ENCODE results near the gene CASKIN1.
"Not testable (repeated sequence)": the region's sequence is repeated elsewhere in the genome, so short reads cannot be mapped to it uniquely, and the experiment has no call there.

CASKIN1 gene

GRCh38 chr16:2196162-2196980 is at the start of gene CASKIN1:
CASKIN1 (minus strand) TSS chr16:2196605; CDS start chr16:2196432, 173 bp downstream.
- Histone ChIP-seq H3K4me1 (ENCODE audit: insufficient read depth, insufficient read length) (peaks cover 22% of the 10 kb centered on the region), H3K36me3 (ENCODE audit: insufficient read depth, insufficient read length, low read length) (no peaks in the 10 kb centered on the region), H3K9ac (ENCODE audit: insufficient read length, low read depth) (peak within 1 kb of the TSS; percentile 69), H3K9me3 (ENCODE audit: insufficient read depth, low read length) (0 out of 2 replicates have a peak, but pooled peaks cover 5% of the 10 kb centered on the region), H3K4me3 (ENCODE audit: insufficient read length, low read depth) (peak within 1 kb of the TSS; percentile 38), H3K27me3 (ENCODE audit: insufficient read depth, insufficient read length) (peaks cover 46% of the 10 kb centered on the region)
- DNase-seq (ENCODE audit: low read depth, low spot score): no peak
- TF ChIP-seq SUZ12 (IDR thresholded peaks at IDR 0.05; ENCODE audit: extremely low read depth, insufficient read depth, insufficient read length) (peak; percentile 20), ZNF274 (IDR thresholded peaks at IDR 0.05; ENCODE audit: low read depth, low read length) (no peak), YY1 (IDR thresholded peaks at IDR 0.05; ENCODE audit: insufficient read depth, insufficient read length) (no peak)

GRCh38 chr16:2244926-2245795 is 48.8 kb upstream of the CASKIN1 start:
- peaks cover 73% of the 10 kb centered on the region for H3K36me3 ChIP-seq (ENCODE audit: insufficient read depth, insufficient read length, low read length)
- H3K9ac ChIP-seq (ENCODE audit: insufficient read length, low read depth): no peak overlapping the region
- no peak overlapping the region for H3K4me3 ChIP-seq (ENCODE audit: insufficient read length, low read depth)

GRCh38 chr16:2244301-2244700 is 47.9 kb upstream of the CASKIN1 start:
- Histone ChIP-seq H3K4me1 (ENCODE audit: insufficient read depth, insufficient read length) (peaks cover 3% of the 10 kb centered on the region), H3K36me3 (ENCODE audit: insufficient read depth, insufficient read length, low read length) (peaks cover 78% of the 10 kb centered on the region), H3K9me3 (ENCODE audit: insufficient read depth, low read length) (no peaks in the 10 kb centered on the region), H3K9ac (ENCODE audit: insufficient read length, low read depth) (no peak overlapping the region), H3K4me3 (ENCODE audit: insufficient read length, low read depth) (no peak overlapping the region), H3K27me3 (ENCODE audit: insufficient read depth, insufficient read length) (no peaks in the 10 kb centered on the region)
- TF ChIP-seq YY1 (IDR thresholded peaks at IDR 0.05; ENCODE audit: insufficient read depth, insufficient read length): no peak
- TF ChIP-seq SUZ12 (IDR thresholded peaks at IDR 0.05; ENCODE audit: extremely low read depth, insufficient read depth, insufficient read length): no peak
- no peak for TF ChIP-seq ZNF274 (IDR thresholded peaks at IDR 0.05; ENCODE audit: low read depth, low read length)
- no peak for DNase-seq (ENCODE audit: low read depth, low spot score)

More at GRCh38 chr16:2244926-2245795, 48.8 kb upstream of the CASKIN1 start:
- Histone ChIP-seq H3K9me3 (ENCODE audit: insufficient read depth, low read length) (no peaks in the 10 kb centered on the region), H3K4me1 (ENCODE audit: insufficient read depth, insufficient read length) (peaks cover 3% of the 10 kb centered on the region), H3K27me3 (ENCODE audit: insufficient read depth, insufficient read length) (no peaks in the 10 kb centered on the region)
- TF ChIP-seq SUZ12 (IDR thresholded peaks at IDR 0.05; ENCODE audit: extremely low read depth, insufficient read depth, insufficient read length) (no peak), YY1 (IDR thresholded peaks at IDR 0.05; ENCODE audit: insufficient read depth, insufficient read length) (no peak), ZNF274 (IDR thresholded peaks at IDR 0.05; ENCODE audit: low read depth, low read length) (no peak)
- DNase-seq (ENCODE audit: low read depth, low spot score): no peak

GRCh38 chr16:2243781-2244180 is 47.4 kb upstream of the CASKIN1 start:
- Histone ChIP-seq H3K27me3 (ENCODE audit: insufficient read depth, insufficient read length) (no peaks in the 10 kb centered on the region), H3K4me3 (ENCODE audit: insufficient read length, low read depth) (no peak overlapping the region), H3K9me3 (ENCODE audit: insufficient read depth, low read length) (no peaks in the 10 kb centered on the region), H3K9ac (ENCODE audit: insufficient read length, low read depth) (no peak overlapping the region), H3K36me3 (ENCODE audit: insufficient read depth, insufficient read length, low read length) (peaks cover 78% of the 10 kb centered on the region), H3K4me1 (ENCODE audit: insufficient read depth, insufficient read length) (peaks cover 3% of the 10 kb centered on the region)
- TF ChIP-seq ZNF274 (IDR thresholded peaks at IDR 0.05; ENCODE audit: low read depth, low read length) (no peak), SUZ12 (IDR thresholded peaks at IDR 0.05; ENCODE audit: extremely low read depth, insufficient read depth, insufficient read length) (no peak), YY1 (IDR thresholded peaks at IDR 0.05; ENCODE audit: insufficient read depth, insufficient read length) (no peak)
- no peak for DNase-seq (ENCODE audit: low read depth, low spot score)

- no peak for TF ChIP-seq SUZ12 (IDR thresholded peaks at IDR 0.05; ENCODE audit: extremely low read depth, insufficient read depth, insufficient read length)
- no peak for TF ChIP-seq ZNF274 (IDR thresholded peaks at IDR 0.05; ENCODE audit: low read depth, low read length)
- no peak for TF ChIP-seq YY1 (IDR thresholded peaks at IDR 0.05; ENCODE audit: insufficient read depth, insufficient read length)
- Histone ChIP-seq H3K27me3 (ENCODE audit: insufficient read depth, insufficient read length) (no peaks in the 10 kb centered on the region), H3K9ac (ENCODE audit: insufficient read length, low read depth) (no peak overlapping the region), H3K4me3 (ENCODE audit: insufficient read length, low read depth) (no peak overlapping the region), H3K36me3 (ENCODE audit: insufficient read depth, insufficient read length, low read length) (peaks cover 77% of the 10 kb centered on the region), H3K4me1 (ENCODE audit: insufficient read depth, insufficient read length) (peaks cover 8% of the 10 kb centered on the region), H3K9me3 (ENCODE audit: insufficient read depth, low read length) (no peaks in the 10 kb centered on the region)
- no peak for DNase-seq (ENCODE audit: low read depth, low spot score)
These were observed 46.7 kb upstream of the CASKIN1 start for GRCh38 chr16:2243031-2243528.

- Histone ChIP-seq H3K4me3 (ENCODE audit: insufficient read length, low read depth) (no peak overlapping the region), H3K36me3 (ENCODE audit: insufficient read depth, insufficient read length, low read length) (peaks cover 76% of the 10 kb centered on the region), H3K27me3 (ENCODE audit: insufficient read depth, insufficient read length) (no peaks in the 10 kb centered on the region), H3K9ac (ENCODE audit: insufficient read length, low read depth) (no peak overlapping the region), H3K9me3 (ENCODE audit: insufficient read depth, low read length) (no peaks in the 10 kb centered on the region), H3K4me1 (ENCODE audit: insufficient read depth, insufficient read length) (peaks cover 8% of the 10 kb centered on the region)
- no peak for DNase-seq (ENCODE audit: low read depth, low spot score)
- TF ChIP-seq SUZ12 (IDR thresholded peaks at IDR 0.05; ENCODE audit: extremely low read depth, insufficient read depth, insufficient read length): no peak
- TF ChIP-seq YY1 (IDR thresholded peaks at IDR 0.05; ENCODE audit: insufficient read depth, insufficient read length): no peak
- TF ChIP-seq ZNF274 (IDR thresholded peaks at IDR 0.05; ENCODE audit: low read depth, low read length): no peak
These were observed 46.2 kb upstream of the CASKIN1 start for GRCh38 chr16:2242598-2242997.

- H3K9me3 ChIP-seq (ENCODE audit: insufficient read depth, low read length); H3K9ac ChIP-seq (ENCODE audit: insufficient read length, low read depth); H3K4me3 ChIP-seq (ENCODE audit: insufficient read length, low read depth); DNase-seq (ENCODE audit: low read depth, low spot score); H3K27me3 ChIP-seq (ENCODE audit: insufficient read depth, insufficient read length): not testable (repeated sequence)
- Histone ChIP-seq H3K36me3 (ENCODE audit: insufficient read depth, insufficient read length, low read length) (peaks cover 71% of the 10 kb centered on the region), H3K4me1 (ENCODE audit: insufficient read depth, insufficient read length) (peaks cover 19% of the 10 kb centered on the region)
These were observed 43.9 kb upstream of the CASKIN1 start for GRCh38 chr16:2240331-2240730.

All from NT2/D1 (cell line).